Fibroblast of skin of right quadriceps (primary cell): Measurements from ENCODE around the gene AFF3.
A peak's percentile ranks its signal among the peaks of the same experiment; 100 is the strongest.
"Not testable (repeated sequence)": the region's sequence is repeated elsewhere in the genome, so short reads cannot be mapped to it uniquely, and the experiment has no call there.

Experiments used
- DNase-seq: peaks from one replicate; pipeline ENCODE4 v3.0.0-alpha.2; 2013

Gene AFF3

DNA sequence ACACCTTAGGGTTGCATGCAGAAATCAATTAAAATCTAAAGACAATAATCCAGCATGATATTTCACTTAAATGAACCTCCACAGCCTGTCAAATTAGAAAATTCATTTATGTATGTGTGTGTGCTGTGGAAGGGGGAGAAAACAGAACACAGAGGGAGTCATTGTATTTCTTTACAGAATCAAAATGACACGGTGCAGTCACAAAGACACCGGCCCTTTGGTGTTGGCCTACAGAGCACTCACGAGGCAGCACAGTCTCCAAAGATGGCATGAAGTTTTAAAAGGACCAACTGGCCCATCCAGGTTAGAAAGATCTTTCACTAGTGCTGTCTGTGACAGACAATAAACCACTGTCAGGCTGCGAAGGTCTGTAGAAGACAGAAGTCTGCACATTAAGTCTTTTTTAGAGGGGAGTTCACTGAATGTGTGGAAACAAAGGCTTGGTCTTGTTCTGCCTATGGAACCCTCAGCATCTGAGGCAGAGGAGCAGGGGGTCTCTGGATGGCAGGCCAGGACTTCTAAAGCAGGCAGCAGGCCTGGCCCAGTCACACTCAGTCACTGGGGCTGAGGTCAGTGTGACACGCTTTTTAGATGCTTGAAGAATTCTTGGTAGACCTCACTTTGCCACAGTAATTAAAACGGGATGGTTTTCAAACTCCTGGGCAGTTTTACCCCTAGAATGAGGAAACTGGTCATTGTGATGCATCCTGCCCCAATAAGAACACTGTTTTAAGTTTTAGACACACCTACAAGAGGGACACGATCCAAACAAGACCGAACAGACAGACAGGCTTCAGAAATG is 184.9 kb downstream of the AFF3 start:
- DNase-seq = peak; percentile 75

DNA sequence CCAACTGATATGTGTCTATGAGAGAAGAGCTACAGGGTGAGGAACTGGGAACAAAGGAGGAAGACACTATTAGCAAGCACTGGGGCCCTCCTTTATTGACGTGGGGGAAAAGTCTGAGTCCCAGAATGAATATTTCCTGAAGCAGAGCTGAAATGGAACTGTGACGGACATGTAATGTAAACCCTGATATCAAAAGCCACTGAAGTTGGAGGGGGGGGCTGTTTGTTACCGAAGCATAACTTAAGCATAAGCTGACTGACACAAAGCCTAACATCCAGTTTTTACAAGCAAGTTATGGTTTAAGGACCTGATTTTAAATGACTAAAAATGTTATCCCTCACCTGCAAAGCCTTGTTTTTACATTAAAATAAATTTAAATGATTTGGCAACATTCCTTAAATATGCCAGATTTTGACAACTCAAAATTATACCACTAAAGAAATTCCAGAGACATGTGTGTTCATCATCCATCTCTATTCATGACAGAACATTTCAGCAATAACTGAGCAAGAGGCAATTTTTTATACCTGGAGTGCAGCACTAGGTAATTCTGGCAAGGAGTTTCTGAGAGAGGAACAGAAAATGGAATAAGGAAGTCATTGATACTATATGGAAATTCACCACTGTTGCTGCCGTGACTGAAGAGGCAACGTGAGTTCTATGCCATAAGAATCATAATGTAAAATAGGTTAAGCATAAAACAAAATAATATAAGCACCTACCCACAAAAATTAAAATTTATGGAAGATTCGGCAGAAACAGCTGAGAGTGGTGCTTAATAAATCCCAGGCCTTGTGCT is 186.0 kb downstream of the AFF3 start:
- no peak for DNase-seq

DNA sequence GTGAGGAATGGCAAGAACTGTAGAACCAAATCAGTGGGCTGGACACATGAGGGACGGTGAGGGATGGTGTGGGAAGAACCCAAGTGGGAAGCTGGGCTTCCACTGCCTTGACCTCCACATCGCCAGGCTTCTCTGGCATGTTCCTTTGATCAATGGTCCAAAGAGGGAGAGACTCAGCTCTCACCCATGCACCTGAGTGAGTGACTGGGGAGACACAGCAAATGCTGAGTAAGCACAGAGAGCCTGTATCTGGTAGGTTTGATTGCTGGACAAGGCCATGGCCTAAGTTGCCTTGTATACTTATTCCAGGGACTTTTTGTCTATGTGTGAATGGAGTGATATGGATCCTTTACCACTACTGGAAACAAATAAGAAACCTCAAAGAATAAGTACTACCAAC is 188.6 kb downstream of the AFF3 start:
- no peak for DNase-seq

DNA sequence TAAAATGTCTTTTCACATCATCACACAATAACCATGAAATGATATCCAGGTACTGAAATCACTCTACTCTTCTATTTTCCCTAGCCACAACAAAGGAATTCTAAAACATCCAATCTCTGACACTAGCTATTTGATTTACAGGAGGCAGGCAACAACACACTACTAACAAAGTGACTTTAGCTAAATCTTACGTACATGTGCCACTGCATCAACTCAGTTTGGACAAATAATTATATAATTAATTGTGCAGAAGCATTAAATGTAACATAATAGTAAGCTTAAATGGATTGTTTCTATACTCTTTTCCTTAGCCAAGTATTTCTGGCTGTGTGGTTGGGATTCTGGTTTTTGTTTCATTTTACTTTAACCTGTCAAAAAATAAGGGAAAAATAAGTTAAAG is 192.4 kb downstream of the AFF3 start:
- DNase-seq = no peak

DNA sequence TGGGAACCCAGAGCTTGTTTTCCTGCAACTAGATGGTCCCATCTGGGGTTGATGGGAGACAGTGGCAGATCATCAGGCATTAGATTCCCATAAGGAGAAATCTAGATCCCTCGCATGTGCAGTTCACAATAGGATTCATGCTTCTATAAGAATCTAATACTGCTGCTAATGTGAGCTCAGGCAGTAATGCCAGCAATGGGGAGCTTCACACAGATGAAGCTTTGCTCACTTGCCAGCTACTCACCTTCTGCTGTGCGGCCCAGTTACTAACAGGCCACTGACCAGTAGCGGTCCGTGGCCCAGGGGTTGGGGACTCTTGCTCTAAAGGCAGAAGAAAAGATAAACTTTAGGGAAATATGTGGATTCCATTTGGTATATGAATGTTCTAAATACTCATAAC is 192.9 kb downstream of the AFF3 start:
- DNase-seq = no peak

DNA sequence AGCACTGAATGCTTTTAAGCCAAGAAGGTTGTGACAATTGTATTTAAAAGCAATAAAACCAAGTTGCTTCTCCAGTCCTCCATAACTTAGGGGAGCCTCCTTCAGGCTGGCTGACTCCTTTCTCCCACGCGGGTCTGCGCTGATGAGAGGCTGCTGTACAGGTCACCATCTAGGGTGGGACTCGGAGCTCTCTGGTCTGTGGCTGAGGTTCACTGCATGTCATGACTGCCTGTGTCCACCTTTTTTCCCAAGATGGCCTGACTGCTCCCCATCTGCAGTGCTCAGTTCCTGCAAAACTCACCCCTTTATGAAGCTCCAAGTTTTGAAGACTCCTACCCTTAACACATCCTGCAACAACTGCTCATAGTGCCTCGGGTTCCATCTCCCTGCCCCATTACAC is 194.4 kb downstream of the AFF3 start:
- no peak for DNase-seq

DNA sequence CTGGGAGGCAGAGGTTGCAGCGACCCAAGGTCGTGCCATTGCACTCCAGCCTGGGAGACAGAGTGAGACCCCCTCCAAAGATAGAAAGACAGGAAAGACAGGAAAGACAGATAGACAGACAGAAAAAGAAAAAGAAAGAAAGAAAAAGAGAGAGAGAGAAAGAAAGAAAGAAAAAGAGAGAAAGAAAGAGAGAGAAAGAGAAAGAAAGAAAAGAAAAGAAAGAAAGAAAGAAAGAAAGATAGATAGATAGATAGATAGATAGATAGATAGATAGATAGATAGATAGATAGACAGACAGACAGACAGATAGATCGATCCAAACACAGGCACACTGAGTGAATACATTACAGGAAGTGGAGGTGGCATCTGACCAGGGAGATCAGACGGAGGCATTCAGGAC is 195.0 kb downstream of the AFF3 start:
- not testable (repeated sequence) for DNase-seq

DNA sequence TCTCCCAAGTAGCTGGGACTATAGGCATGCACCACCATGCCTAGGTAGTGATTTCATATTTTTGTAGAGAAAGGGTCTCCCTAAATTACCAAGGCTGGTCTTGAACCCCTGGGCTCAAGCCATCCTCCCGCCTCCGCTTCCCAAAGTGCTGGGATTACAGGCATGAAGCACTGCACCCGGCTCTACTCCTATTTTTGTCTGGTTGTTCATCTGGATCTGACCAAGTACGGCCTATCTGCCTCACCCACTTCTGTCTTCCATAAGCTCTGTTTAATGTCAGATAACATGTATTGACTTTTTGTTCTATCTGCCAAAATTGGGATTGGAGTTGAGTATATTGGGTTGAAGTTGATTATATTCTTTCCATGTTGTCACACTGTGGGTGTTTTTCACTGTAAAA is 198.4 kb downstream of the AFF3 start:
- no peak for DNase-seq

DNA sequence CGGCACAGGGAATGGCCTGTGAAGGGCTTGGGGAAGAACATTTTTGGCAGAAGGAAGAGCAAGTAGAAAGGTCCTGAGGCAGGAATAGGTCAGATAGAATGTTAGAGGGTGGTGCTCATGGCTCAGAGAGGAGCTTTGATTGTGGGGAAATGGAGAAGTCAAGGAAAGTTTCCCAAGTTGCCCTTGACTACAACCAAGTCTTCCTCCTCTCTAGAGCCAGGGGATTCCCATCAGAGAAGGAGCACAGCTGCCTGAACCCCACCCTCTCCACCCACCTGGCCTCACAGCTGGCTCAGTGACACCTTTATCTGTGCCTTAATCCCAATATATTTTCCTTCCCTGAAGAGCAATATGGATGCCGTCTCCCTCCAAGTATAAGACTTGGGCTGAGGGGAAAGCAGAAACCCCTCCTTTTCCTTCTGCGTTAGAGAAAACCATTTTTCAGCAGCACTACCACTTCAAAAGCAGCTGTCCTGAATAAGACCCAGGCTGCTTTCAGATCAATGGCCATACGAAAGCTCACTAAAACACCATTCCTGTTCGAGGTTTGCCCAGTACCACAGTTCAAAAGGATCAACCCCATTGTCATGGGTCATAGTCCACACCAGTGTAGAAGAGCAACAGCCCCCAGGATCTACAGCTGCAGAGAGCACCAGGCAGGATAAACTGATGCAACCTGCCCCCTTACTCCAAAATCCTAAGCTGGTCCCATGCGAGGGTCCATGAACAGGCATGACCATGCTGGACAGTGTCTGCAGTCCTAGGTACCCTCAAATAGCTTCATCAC is 199.6 kb downstream of the AFF3 start:
- DNase-seq = no peak

DNA sequence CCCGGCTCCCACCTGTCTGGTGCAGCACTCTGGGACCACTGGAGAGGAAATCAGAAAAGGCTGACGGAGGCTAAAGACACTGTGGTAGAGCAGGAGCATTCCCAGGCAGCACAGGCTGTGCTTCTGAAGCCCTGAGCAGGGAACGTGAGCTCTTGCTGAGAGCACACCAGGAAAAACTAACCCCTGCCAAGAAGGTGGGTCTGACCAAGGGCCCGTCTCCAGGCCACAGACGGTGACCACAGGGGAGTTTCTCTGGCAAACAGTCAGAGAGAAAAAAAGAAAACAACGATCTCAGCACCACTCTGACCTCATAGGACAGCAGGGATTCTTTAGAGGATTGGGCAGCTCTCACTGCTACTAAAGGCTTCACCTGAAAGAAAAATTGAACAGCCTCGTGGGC is 201.4 kb downstream of the AFF3 start:
- DNase-seq = peak; percentile 58

DNA sequence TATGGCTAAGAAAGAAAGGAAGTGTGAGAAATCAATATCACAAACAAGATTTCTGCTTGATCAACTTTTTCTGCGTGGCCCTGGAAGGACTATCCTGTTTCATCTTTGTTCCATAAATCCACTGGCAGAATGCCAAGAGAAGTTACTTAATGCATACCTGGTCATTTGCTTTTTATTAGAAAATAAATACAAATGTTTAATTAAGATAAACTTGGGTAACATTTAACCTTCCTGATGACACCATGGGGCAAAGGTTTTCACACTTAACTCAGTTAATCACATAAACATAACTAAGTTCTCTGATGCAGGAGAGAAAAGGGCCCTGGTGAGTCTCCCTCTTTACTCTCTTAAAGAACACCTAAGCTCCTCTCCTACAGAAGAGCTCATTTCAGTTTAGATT is 203.3 kb downstream of the AFF3 start:
- DNase-seq = no peak

DNA sequence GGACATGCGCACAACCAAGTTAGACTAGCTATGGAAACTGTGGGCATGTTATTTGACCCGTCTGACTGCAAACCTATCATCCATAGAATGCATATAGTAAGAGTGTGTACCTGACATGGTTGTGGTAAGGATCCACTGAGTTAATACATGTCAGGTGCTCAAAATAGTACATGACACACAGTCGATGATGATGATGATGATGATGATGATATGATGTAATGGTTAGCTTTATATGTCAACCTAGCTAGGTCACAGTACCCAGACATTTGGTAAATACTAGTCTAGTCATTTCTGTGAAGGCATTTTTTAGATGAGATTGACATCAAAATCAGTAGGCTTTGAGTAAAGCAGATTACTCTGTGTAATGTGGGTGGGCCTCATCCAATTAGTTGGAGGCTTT is 204.1 kb downstream of the AFF3 start:
- DNase-seq = no peak

DNA sequence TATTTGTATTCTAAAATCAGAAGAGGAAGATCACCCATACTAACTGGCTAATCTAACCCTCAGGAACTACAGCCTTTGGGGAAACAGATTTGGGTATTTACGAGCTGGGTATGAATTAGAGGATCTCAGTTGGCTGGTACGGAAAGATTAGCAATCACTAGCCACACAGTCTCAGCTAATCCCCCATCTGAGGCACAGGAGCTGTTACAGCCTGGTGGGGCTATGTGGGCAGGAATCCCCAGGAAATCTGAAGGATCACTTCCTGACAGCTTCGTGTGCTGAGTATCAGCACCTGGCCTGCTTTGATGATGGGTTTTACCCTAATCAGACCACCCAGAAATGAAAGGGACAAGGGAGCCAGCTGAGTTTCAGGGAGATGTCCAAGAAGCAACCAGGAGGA is 206.3 kb downstream of the AFF3 start:
- DNase-seq = no peak

DNA sequence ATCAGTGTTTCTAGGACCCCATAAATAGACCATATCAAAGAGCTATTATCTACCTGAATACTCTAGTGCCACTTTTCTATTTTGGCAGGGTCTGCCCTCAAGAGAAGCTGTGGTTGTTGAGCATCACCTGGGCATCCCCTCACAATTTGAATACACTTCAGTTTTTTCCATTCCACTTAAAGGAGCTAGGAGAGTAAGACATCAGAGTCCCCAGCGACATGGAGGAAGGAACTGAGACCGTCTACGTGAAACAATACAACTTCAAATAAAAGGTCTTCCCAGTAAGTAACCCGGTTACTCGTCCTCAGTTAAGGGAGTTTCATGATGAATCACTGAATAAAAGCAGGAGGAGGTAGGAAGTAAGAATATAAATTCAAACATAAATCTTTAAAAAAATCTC is 206.7 kb downstream of the AFF3 start:
- no peak for DNase-seq

DNA sequence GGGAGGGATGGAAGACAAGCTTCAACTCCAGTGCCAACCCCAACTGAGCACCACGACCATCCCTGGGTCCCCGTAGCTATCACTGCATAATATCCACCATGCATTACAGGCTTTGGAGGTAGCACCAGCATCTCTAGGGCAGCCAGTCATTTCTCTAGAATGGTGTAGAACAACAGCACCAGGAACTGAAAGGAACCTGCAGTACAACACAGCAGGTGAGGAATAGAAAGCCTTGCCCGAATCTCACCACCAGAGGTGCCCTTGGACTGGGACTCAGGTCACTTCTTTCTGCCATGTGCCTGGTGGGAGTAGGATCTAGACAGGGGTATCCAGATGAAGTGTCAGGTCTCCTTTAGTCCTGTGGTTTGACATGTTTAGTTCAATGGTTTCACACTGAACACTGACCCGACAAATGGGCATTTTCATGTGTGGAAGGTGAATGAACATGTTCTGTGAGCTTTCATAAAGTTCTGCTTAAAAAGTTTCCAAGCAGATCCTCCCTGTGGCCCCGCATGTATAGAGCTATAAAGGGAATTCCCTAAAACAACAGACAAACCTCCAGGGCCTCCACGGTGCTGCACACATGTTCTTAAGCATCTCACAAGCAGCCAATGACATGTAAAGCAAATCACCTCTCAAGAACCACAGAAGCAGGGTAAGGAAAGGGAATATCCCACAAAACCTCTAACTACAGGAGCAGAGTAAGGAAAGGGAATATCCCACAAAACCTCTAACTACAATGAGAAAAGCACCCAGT is 208.3 kb downstream of the AFF3 start:
- no peak for DNase-seq

DNA sequence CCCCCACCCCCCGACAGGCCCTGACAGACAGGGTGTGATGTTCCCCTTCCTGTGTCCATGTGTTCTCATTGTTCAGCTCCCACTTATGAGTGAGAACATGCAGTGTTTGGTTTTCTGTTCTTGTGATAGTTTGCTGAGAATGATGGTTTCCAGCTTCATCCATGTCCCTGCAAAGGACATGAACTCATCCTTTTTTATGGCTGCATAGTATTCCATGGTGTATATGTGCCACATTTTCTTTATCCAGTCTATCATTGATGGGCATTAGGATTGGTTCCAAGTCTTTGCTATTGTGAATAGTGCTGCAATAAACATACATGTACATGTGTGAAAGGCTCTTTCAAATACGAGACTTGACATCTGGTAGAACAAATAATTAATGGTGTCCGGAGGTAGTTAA is 208.9 kb downstream of the AFF3 start:
- DNase-seq = not testable (repeated sequence)

DNA sequence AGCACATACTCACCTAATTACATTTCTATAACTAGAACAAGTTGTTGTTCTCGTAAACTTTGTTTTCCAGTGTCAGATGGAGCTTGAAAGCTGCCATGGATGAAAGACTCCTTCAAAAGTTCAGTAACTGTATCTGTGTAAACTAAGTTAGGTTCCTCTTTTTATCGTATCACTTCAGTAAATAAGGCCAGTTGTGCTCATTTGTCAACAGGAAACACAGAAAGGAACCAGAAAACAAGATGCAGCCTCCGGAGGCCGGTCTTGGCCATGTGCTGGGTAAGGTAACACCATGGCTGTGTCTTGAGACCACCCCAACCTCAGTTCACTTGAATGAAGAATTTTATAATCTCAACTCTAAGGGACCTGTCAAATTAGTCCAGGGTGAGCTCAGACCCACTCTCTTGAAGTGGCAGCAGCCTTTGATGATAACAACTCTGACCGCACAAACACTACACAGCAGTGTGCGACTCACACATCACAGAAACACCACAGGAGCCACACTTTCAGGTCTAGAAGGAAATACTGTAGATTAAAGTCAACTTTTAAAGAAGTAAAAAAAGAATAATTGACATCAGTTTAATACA is 213.8 kb downstream of the AFF3 start:
- DNase-seq = no peak

DNA sequence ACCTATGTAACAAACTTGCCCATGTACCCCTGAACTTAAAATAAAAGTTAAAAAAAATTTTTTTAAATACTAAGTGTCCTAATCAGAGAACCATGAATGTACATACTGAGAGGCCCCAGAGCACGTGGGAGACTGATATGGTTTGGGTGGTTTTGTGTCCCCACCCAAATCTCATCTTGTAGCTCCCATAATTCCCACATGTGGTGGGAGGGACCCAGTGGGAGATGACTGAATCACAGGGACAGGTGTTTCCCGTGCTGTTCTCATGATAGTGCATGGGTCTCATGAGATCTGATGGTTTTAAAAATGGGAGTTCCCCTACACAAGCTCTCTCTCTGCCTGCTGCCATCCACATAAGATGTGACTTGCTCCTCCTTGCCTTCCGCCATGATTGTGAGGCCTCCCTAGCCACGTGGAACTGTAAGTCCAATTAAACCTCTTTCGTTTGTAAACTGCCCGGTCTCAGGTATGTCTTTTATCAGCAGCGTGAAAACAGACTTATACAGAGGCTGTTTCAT is 214.6 kb downstream of the AFF3 start:
- not testable (repeated sequence) for DNase-seq

DNA sequence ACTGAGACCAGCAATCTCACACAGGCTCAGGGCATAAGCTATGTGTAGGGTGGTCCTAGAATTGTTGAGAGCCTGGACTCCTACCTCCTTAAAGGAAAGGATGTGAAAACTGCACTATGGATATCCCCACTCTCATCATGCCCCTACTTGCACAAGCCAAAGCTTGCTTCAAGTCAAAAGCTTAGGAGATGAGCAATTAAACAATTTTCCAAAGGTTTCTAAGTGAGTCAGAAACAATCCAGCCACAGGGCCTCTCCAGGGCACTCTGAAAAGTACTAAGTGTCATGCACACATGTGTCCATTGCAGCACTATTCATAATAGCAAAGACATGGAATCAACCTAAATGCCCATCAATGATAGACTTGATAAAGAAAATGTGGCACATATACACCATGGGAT is 215.4 kb downstream of the AFF3 start:
- DNase-seq = peak; percentile 64

DNA sequence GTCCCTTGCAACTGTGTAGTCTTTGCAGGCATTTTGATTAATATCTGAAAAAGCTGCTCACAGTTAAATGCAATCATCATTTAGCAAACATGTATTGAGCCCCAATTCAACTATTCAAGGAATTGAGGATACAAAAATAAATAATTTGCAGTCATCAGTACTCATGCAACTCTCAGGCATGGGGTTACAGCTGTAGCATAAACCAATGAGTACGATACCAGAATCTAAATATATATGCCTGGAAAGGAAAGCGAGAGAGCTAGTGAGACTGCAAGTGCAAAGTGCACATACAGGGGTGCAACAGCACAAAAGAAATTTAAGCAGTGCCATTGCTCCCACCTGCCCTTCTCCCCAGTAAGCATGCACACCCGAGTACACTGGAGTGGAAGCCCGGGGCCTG is 216.4 kb downstream of the AFF3 start:
- DNase-seq = no peak

DNA sequence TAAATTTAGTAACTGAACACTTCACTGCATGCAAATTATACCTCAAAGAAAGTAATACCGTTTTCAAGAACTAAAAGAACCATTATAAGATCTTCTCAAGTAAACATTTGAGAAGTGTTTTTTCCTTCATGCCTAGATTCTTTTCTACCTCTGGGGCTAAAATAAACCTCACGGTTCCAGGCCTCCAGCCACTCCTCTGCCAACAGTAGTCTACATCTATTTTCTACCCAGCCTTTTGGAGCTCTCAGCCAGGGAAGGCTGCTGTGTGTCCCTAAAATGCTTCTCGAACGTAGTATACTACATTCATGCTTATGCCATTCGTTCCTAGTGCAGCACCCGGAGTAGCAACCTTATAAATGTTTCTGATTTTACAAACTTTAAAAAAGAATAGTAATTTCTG is 219.7 kb downstream of the AFF3 start:
- no peak for DNase-seq

DNA sequence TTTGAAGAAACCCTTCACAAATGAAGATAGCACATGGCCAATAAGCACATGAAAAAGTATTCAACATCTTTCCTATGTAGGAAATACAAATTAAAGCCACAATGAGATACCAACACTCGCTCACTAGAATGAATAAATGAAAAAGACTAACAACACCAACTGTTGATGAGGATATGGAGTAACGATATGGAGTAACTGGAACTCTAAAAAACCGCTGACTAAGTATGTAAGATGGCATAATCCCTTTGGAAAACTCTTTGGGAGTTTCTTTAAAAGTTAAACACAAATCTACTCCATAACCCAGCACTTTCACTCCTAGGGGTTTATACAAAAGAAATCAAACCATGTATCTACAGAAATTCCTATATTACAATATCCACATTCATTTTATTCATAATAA is 220.5 kb downstream of the AFF3 start:
- no peak for DNase-seq
